ENCODE results near the gene AIMP1.
"Not testable (repeated sequence)": the region's sequence is repeated elsewhere in the genome, so short reads cannot be mapped to it uniquely, and the experiment has no call there.

The AIMP1 gene

DNA sequence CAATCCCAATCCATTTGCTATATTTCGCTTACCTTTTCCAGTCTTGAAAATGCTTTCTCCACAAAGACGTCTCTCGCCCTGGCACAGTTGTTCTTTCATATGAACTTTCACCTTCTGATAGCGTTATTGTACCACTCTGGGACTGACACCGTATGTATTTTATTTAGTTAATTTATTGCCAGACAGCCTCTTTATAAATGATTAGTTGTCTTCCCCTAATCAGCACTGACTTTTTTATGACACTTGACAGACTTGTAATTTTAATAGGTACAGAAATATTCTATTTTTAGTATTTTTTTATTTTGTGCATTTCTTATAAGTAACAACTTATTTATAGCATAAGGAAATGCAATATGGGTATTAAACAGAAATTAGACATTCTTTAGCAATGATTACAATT is 52.3 kb downstream of the AIMP1 start, which contains the start of gene GIMD1:
Gene GIMD1 (minus strand): TSS at position 101 of the 400 bp plus-strand sequence. CDS start 1,343 bp downstream, outside the sequence.
- H3K4me1 ChIP-seq (ENCODE audit: control insufficient read depth, insufficient read depth, low read length), result no peaks in the 10 kb centered on the region
- no peak within 1 kb of the TSS for H3K9ac ChIP-seq (ENCODE audit: low read length in 2 of 2)
- no peaks in the 10 kb centered on the region for H3K36me3 ChIP-seq (ENCODE audit: control insufficient read depth in 2 of 2, insufficient read depth in 2 of 2, low read length in 2 of 2)
- no peak within 1 kb of the TSS for H3K27ac ChIP-seq (ENCODE audit: low read length)
- H3K27me3 ChIP-seq (ENCODE audit: control insufficient read depth in 1 of 2, insufficient read depth in 2 of 2, low read length in 2 of 2), result no peaks in the 10 kb centered on the region
- no peak within 1 kb of the TSS for H3K4me3 ChIP-seq (ENCODE audit: low read length in 2 of 2)
- H3K9me3 ChIP-seq (ENCODE audit: control insufficient read depth in 2 of 2, low read length in 2 of 2), result no peaks in the 10 kb centered on the region

DNA sequence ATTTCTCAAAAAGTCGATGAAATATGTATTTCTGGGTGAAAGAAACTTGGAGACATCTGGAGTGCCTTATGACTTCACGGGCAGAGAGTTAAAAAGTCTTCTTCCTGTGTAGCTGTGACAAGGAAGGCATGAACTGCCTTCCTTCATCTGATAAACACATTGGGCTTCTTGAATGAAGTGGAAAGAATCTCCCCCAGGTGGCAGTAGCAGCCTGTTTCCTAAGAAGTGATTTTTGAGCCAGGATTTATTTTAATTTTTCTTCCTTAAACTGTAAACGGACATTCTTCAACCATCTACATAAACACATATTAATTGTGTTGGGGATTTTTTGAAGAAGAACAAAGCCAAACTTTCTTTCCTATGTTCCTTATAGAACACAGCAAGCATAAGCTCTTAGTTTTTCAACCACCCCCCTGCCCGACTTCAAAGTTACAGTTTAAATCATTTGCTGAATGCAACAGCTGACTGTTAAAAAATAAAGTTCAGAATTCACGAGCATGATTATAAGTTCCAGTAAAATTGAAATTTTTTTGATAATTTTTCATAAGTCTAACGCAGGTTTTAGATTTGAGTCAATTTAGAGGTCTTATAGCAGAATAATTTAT is 53.2 kb downstream of the AIMP1 start:
- H3K36me3 ChIP-seq (ENCODE audit: control insufficient read depth in 2 of 2, insufficient read depth in 2 of 2, low read length in 2 of 2), result no peaks in the 10 kb centered on the region
- H3K27ac ChIP-seq (ENCODE audit: low read length), result no peak overlapping the region
- no peaks in the 10 kb centered on the region for H3K9me3 ChIP-seq (ENCODE audit: control insufficient read depth in 2 of 2, low read length in 2 of 2)
- H3K9ac ChIP-seq (ENCODE audit: low read length in 2 of 2), result no peak overlapping the region
- peaks cover 0 to 2% of the 10 kb centered on the region in 2 donors for H3K27me3 ChIP-seq (ENCODE audit: control insufficient read depth in 1 of 2, insufficient read depth in 2 of 2, low read length in 2 of 2)
- no peak overlapping the region for H3K4me3 ChIP-seq (ENCODE audit: low read length in 2 of 2)
- H3K4me1 ChIP-seq (ENCODE audit: control insufficient read depth, insufficient read depth, low read length), result no peaks in the 10 kb centered on the region

DNA sequence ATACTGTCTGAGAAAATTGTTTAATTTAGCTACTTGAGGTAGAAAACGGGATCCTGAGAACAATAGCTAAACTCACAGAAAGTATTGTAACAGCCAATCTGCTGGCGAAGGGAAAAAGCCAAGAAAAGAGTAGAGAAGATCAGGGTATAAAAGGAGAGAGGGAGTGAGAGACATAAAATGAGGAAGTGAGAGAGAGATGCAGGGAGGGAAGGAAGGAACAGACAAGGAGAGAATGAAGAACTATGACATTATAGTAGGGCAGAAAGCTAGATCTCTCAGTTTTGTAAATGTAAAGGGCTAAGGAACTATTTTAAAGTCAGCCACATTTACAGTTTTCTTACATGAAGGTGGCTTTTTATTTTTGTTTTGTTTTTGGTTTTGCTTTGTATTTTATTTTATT is 53.9 kb downstream of the AIMP1 start:
- Histone ChIP-seq H3K4me3 (ENCODE audit: low read length in 2 of 2) (no peak overlapping the region), H3K27ac (ENCODE audit: low read length) (no peak overlapping the region), H3K4me1 (ENCODE audit: control insufficient read depth, insufficient read depth, low read length) (no peaks in the 10 kb centered on the region)

DNA sequence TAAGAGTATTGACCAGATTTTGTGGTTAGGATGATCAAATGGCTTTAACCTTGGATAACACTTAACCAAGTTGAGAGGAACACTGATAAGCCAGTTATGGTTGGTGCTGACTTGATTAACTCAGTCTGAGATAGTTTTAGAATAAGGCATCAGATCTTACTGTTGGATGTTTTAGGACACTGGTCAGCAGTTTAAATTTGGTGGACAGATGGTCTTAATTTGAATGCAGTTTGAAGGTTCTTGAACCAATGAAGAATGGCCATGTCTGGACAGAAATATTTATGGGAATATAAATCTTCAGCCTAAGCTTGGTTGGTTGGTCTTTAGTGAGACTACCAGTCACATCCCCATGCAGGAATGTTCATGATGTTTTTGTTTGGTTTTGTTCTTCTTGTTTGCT is 54.8 kb downstream of the AIMP1 start:
- H3K27ac ChIP-seq (ENCODE audit: low read length), result no peak overlapping the region
- H3K9me3 ChIP-seq (ENCODE audit: control insufficient read depth in 2 of 2, low read length in 2 of 2), result no peaks in the 10 kb centered on the region
- H3K4me1 ChIP-seq (ENCODE audit: control insufficient read depth, insufficient read depth, low read length), result no peaks in the 10 kb centered on the region
- H3K9ac ChIP-seq (ENCODE audit: low read length in 2 of 2), result no peak overlapping the region
- peaks cover 0 to 2% of the 10 kb centered on the region in 2 donors for H3K27me3 ChIP-seq (ENCODE audit: control insufficient read depth in 1 of 2, insufficient read depth in 2 of 2, low read length in 2 of 2)
- no peak overlapping the region for H3K4me3 ChIP-seq (ENCODE audit: low read length in 2 of 2)
- no peaks in the 10 kb centered on the region for H3K36me3 ChIP-seq (ENCODE audit: control insufficient read depth in 2 of 2, insufficient read depth in 2 of 2, low read length in 2 of 2)

More for the DNA sequence above, 53.9 kb downstream of the AIMP1 start:
- no peaks in the 10 kb centered on the region for H3K9me3 ChIP-seq (ENCODE audit: control insufficient read depth in 2 of 2, low read length in 2 of 2)
- H3K27me3 ChIP-seq (ENCODE audit: control insufficient read depth in 1 of 2, insufficient read depth in 2 of 2, low read length in 2 of 2), result peaks cover 0 to 2% of the 10 kb centered on the region in 2 donors
- no peaks in the 10 kb centered on the region for H3K36me3 ChIP-seq (ENCODE audit: control insufficient read depth in 2 of 2, insufficient read depth in 2 of 2, low read length in 2 of 2)
- H3K9ac ChIP-seq (ENCODE audit: low read length in 2 of 2), result no peak overlapping the region

DNA sequence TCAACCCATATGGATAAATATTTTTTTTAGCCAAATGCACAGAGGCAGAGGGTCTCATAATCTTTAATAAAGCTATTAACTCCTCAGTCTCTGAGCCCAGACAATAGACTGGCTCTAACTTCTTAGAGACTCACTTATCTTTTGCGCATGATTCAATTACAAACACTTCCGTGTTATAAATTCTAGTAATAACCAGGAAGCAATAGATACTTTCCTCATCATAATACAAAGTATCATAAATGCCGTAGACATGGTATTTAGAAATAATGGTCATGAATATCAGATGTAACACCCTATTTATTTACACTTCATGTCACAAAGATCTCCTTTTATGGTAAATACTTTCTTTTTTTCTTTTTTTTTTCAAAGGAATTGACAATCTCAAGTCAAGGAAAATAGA is 56.7 kb downstream of the AIMP1 start:
- Histone ChIP-seq H3K4me3 (ENCODE audit: low read length in 2 of 2) (no peak overlapping the region), H3K9ac (ENCODE audit: low read length in 2 of 2) (no peak overlapping the region), H3K27ac (ENCODE audit: low read length) (no peak overlapping the region), H3K4me1 (ENCODE audit: control insufficient read depth, insufficient read depth, low read length) (no peaks in the 10 kb centered on the region), H3K9me3 (ENCODE audit: control insufficient read depth in 2 of 2, low read length in 2 of 2) (no peaks in the 10 kb centered on the region), H3K27me3 (ENCODE audit: control insufficient read depth in 1 of 2, insufficient read depth in 2 of 2, low read length in 2 of 2) (peaks cover 0 to 2% of the 10 kb centered on the region in 2 donors), H3K36me3 (ENCODE audit: control insufficient read depth in 2 of 2, insufficient read depth in 2 of 2, low read length in 2 of 2) (no peaks in the 10 kb centered on the region)

DNA sequence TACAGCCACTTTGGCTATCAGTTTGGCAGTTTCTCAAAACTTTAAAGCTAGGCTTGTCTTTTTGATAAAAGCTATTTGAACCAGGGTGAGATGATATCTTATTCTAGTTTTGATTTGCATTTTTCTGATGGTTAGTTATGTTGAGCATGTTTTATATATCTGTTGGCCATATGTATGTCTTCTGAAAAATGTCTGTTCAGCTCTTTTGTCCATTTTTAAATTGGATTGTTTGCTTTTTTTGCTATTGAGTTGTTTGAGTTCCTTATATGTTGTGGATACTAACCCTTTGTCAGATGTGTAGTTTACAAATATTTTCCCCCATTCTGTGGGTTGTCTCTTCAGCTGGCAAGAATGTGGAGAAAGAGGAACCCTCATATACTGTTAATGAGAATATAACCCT is 63.8 kb downstream of the AIMP1 start:
- H3K9me3 ChIP-seq (ENCODE audit: control insufficient read depth in 2 of 2, low read length in 2 of 2), result no peaks in the 10 kb centered on the region
- no peak overlapping the region for H3K4me3 ChIP-seq (ENCODE audit: low read length in 2 of 2)
- no peaks in the 10 kb centered on the region for H3K4me1 ChIP-seq (ENCODE audit: control insufficient read depth, insufficient read depth, low read length)
- H3K36me3 ChIP-seq (ENCODE audit: control insufficient read depth in 2 of 2, insufficient read depth in 2 of 2, low read length in 2 of 2), result no peaks in the 10 kb centered on the region
- no peak overlapping the region for H3K27ac ChIP-seq (ENCODE audit: low read length)
- H3K9ac ChIP-seq (ENCODE audit: low read length in 2 of 2), result no peak overlapping the region
- H3K27me3 ChIP-seq (ENCODE audit: control insufficient read depth in 1 of 2, insufficient read depth in 2 of 2, low read length in 2 of 2), result no peaks in the 10 kb centered on the region

DNA sequence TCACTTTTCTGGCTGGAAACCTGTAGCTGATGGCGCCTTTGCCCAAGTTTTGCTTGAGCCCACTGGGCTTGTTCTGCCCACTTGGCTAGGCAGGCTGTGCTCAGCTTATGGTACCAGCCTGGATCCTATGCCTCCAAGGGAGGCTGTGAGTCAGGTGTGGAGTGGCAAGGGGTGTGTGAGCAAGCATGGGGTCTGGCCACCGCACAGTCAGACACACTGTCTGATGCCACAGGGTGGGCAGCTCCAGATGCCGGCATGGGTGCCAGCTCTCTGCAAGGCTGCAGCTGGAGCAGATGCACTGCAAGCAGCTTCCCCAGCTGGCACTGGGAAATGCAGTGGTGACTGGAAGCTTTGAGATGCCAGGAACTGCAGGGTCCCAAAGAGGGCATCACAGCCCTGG is 68.5 kb downstream of the AIMP1 start:
- Histone ChIP-seq H3K9me3 (ENCODE audit: control insufficient read depth in 2 of 2, low read length in 2 of 2) (no peaks in the 10 kb centered on the region), H3K9ac (ENCODE audit: low read length in 2 of 2) (no peak overlapping the region), H3K27ac (ENCODE audit: low read length) (no peak overlapping the region), H3K4me3 (ENCODE audit: low read length in 2 of 2) (no peak overlapping the region), H3K27me3 (ENCODE audit: control insufficient read depth in 1 of 2, insufficient read depth in 2 of 2, low read length in 2 of 2) (no peaks in the 10 kb centered on the region), H3K4me1 (ENCODE audit: control insufficient read depth, insufficient read depth, low read length) (no peaks in the 10 kb centered on the region), H3K36me3 (ENCODE audit: control insufficient read depth in 2 of 2, insufficient read depth in 2 of 2, low read length in 2 of 2) (no peaks in the 10 kb centered on the region)

DNA sequence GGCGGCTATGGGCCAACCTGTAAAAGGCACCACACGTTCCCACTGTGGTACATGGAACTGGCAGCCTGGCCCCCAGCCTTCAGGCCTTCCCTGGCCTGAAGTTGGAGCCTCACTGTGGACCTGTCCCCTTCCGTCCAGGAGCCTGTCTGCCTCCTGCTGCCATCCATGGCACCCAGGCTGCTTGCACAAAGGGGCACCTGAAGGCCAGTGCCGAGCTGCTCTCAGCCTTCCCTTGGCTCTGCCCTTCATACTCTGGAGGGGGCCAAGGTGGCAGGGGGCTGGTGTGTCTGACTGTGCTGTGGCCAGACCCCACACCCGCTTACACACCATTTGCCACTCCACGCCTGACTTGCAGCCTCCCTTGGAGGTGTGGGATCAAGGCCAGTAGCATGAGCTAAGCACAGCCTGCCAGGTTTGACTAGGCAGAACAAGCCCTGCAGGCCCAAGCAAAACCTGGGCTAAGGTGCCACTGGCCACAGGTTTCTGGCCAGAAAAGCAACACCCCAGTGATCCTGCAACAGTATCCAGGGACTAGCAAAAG is 69.6 kb downstream of the AIMP1 start:
- Histone ChIP-seq H3K27ac (ENCODE audit: low read length) (no peak overlapping the region), H3K9ac (ENCODE audit: low read length in 2 of 2) (no peak overlapping the region), H3K4me1 (ENCODE audit: control insufficient read depth, insufficient read depth, low read length) (no peaks in the 10 kb centered on the region), H3K36me3 (ENCODE audit: control insufficient read depth in 2 of 2, insufficient read depth in 2 of 2, low read length in 2 of 2) (no peaks in the 10 kb centered on the region), H3K9me3 (ENCODE audit: control insufficient read depth in 2 of 2, low read length in 2 of 2) (no peaks in the 10 kb centered on the region), H3K4me3 (ENCODE audit: low read length in 2 of 2) (no peak overlapping the region), H3K27me3 (ENCODE audit: control insufficient read depth in 1 of 2, insufficient read depth in 2 of 2, low read length in 2 of 2) (no peaks in the 10 kb centered on the region)

DNA sequence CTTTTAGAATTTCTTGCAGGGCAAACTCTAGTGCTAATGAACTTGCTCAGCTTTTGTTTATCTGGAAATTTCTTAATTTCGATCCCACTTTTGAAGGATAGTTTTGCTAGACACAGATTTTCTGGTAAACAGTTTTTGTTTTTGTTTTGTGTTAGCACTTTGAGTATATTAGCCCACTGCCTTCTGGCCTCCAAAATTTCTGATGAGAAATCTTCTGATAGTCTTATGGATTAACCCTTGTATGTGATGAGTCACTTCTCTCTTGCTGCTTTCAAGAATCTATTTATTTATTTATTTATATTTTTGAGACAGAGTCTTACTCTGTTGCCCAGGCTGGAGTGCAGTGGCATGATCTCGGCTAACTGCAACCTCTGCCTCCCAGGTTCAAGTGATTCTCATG is 79.2 kb downstream of the AIMP1 start:
- peaks cover 4 to 5% of the 10 kb centered on the region in 2 donors for H3K9me3 ChIP-seq (ENCODE audit: control insufficient read depth in 2 of 2, low read length in 2 of 2)
- H3K27me3 ChIP-seq (ENCODE audit: control insufficient read depth in 1 of 2, insufficient read depth in 2 of 2, low read length in 2 of 2), result no peaks in the 10 kb centered on the region
- H3K9ac ChIP-seq (ENCODE audit: low read length in 2 of 2), result no peak overlapping the region
- no peaks in the 10 kb centered on the region for H3K4me1 ChIP-seq (ENCODE audit: control insufficient read depth, insufficient read depth, low read length)
- H3K4me3 ChIP-seq (ENCODE audit: low read length in 2 of 2), result no peak overlapping the region
- no peak overlapping the region for H3K27ac ChIP-seq (ENCODE audit: low read length)
- H3K36me3 ChIP-seq (ENCODE audit: control insufficient read depth in 2 of 2, insufficient read depth in 2 of 2, low read length in 2 of 2), result no peaks in the 10 kb centered on the region

DNA sequence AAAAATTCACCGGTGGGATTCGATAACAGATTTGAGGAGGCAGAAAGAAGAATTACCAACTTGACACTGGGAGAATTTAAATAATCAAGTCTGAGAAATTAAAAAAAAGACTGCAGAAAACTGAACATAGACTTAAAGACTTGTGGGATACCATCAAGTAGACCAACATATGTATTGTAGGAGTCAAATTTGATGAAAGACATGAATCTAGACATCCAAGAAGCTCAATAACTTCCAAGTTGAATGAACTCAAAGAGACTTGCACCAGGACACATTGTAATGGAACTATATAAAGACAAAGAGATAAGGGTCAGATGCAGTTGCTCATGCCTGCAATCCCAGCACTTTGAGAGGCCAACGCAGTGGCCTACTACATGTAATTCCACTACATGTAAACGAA is 82.5 kb downstream of the AIMP1 start:
- H3K27ac ChIP-seq (ENCODE audit: low read length); H3K27me3 ChIP-seq (ENCODE audit: control insufficient read depth in 1 of 2, insufficient read depth in 2 of 2, low read length in 2 of 2); H3K9ac ChIP-seq (ENCODE audit: low read length in 2 of 2); H3K4me1 ChIP-seq (ENCODE audit: control insufficient read depth, insufficient read depth, low read length); H3K4me3 ChIP-seq (ENCODE audit: low read length in 2 of 2); H3K36me3 ChIP-seq (ENCODE audit: control insufficient read depth in 2 of 2, insufficient read depth in 2 of 2, low read length in 2 of 2); H3K9me3 ChIP-seq (ENCODE audit: control insufficient read depth in 2 of 2, low read length in 2 of 2): not testable (repeated sequence)

All from stomach smooth muscle (tissue), 2 donors.